ENCODE data around the gene DPH5.

DPH5 gene

GRCh38 chr1:100998426-100998825 is 27.2 kb downstream of the DPH5 start:
- no peak for TF ChIP-seq CTCF (IDR thresholded peaks at IDR 0.05; ENCODE audit: low read length, missing control alignments)
- DNase-seq (ENCODE audit: low read depth): no peak

GRCh38 chr1:100995198-100995988 is 30.2 kb downstream of the DPH5 start:
- TF ChIP-seq CTCF (IDR thresholded peaks at IDR 0.05; ENCODE audit: low read length, missing control alignments): no peak
- DNase-seq (ENCODE audit: low read depth): no peak
- no peak overlapping the region for H3K4me3 ChIP-seq (replicated peaks; ENCODE audit: low read depth, low read length)

More at GRCh38 chr1:100998426-100998825, 27.2 kb downstream of the DPH5 start:
- no peak overlapping the region for H3K4me3 ChIP-seq (replicated peaks; ENCODE audit: low read depth, low read length)

- DNase-seq (ENCODE audit: low read depth): peak; percentile 89
- no peak overlapping the region for H3K4me3 ChIP-seq (replicated peaks; ENCODE audit: low read depth, low read length)
- no peak for TF ChIP-seq CTCF (IDR thresholded peaks at IDR 0.05; ENCODE audit: low read length, missing control alignments)
Observed at GRCh38 chr1:100989306-100990077, 36.1 kb downstream of the DPH5 start.

- H3K4me3 ChIP-seq (replicated peaks; ENCODE audit: low read depth, low read length): no peak overlapping the region
- no peak for DNase-seq (ENCODE audit: low read depth)
- TF ChIP-seq CTCF (IDR thresholded peaks at IDR 0.05; ENCODE audit: low read length, missing control alignments): no peak
Observed at GRCh38 chr1:100988121-100988520, 37.5 kb downstream of the DPH5 start.

- no peak for TF ChIP-seq CTCF (IDR thresholded peaks at IDR 0.05; ENCODE audit: low read length, missing control alignments)
- no peak for DNase-seq (ENCODE audit: low read depth)
- H3K4me3 ChIP-seq (replicated peaks; ENCODE audit: low read depth, low read length): no peak overlapping the region
Observed at GRCh38 chr1:100982793-100983192, 42.8 kb downstream of the DPH5 start.

GRCh38 chr1:100979631-100980030 is 46.0 kb downstream of the DPH5 start:
- no peak overlapping the region for H3K4me3 ChIP-seq (replicated peaks; ENCODE audit: low read depth, low read length)
- DNase-seq (ENCODE audit: low read depth): no peak
- no peak for TF ChIP-seq CTCF (IDR thresholded peaks at IDR 0.05; ENCODE audit: low read length, missing control alignments)

Measured in fibroblast of pulmonary artery (primary cell).